Daoy (cell line): ENCODE results near the gene PERCC1. TPM values are rescaled to one million over a fixed set of nuclear protein-coding genes. Genes with fewer than 3 reads are reported as not detected.
"Not testable (repeated sequence)": the region's sequence is repeated elsewhere in the genome, so short reads cannot be mapped to it uniquely, and the experiment has no call there.

Source experiments
- DNase-seq: peaks from one replicate; pipeline ENCODE4 v3.0.0-alpha.2; 2015; ENCODE audit warnings: low read depth
- total RNA-seq: library from RNA; depleted of rRNA; stranded (reverse); fragments of >200 nt; shearing (Covaris generic); gene quantifications from 2 replicates; pipeline ENCODE4 v1.2.3, GENCODE V29; 2014

PERCC1 gene
- total RNA-seq, 1 experiment from 2014 or later = not detected

GRCh38 chr16:1434644-1435592 lies 4.0 kb downstream of the PERCC1 start:
- no peak for DNase-seq

- DNase-seq = no peak
These were observed 5.2 kb downstream of the PERCC1 start for GRCh38 chr16:1435921-1436697.

- no peak for DNase-seq
These were observed 6.0 kb downstream of the PERCC1 start for GRCh38 chr16:1436731-1437355.

- no peak for DNase-seq
These were observed 6.7 kb downstream of the PERCC1 start for GRCh38 chr16:1437606-1438005.

- no peak for DNase-seq
These were observed 7.6 kb downstream of the PERCC1 start for GRCh38 chr16:1438229-1439057.

- no peak for DNase-seq
These were observed 8.3 kb downstream of the PERCC1 start for GRCh38 chr16:1439058-1439698.

- not testable (repeated sequence) for DNase-seq
These were observed 8.8 kb downstream of the PERCC1 start for GRCh38 chr16:1439699-1440074.

- DNase-seq = no peak
These were observed 10.5 kb downstream of the PERCC1 start for GRCh38 chr16:1441391-1441829.

GRCh38 chr16:1442697-1443096 lies 11.8 kb downstream of the PERCC1 start:
- DNase-seq = no peak

- DNase-seq = no peak
These were observed 12.6 kb downstream of the PERCC1 start for GRCh38 chr16:1443403-1443973.

GRCh38 chr16:1443980-1444729 lies 13.3 kb downstream of the PERCC1 start, which contains the start of gene CCDC154:
Gene CCDC154, minus strand, starts transcription at chr16:1444556. Its CDS starts 234 bp downstream, at chr16:1444322.
- no peak for DNase-seq

- no peak for DNase-seq
These were observed 14.0 kb downstream of the PERCC1 start for GRCh38 chr16:1444730-1445517.

GRCh38 chr16:1445518-1446203 lies 14.8 kb downstream of the PERCC1 start:
- DNase-seq = no peak

GRCh38 chr16:1446296-1447080 lies 15.6 kb downstream of the PERCC1 start:
- DNase-seq = no peak

GRCh38 chr16:1447965-1448364 lies 17.1 kb downstream of the PERCC1 start:
- DNase-seq = no peak

GRCh38 chr16:1448536-1449116 lies 17.7 kb downstream of the PERCC1 start:
- DNase-seq = no peak

- DNase-seq = no peak
These were observed 18.4 kb downstream of the PERCC1 start for GRCh38 chr16:1449201-1449788.
